ENCODE data around the gene RAB1B. TPM values are rescaled to one million over a fixed set of nuclear protein-coding genes. Genes with fewer than 3 reads are reported as not detected.

RAB1B gene
- total RNA-seq, 2 donors from 2014 or later, result 122 to 126 TPM

- no peak for TF ChIP-seq CTCF (conservative IDR thresholded peaks at IDR 0.05)
- Histone ChIP-seq H3K4me1 (ENCODE audit: control insufficient read depth, insufficient read depth, low read length) (no peaks in the 10 kb centered on the region), H3K9ac (ENCODE audit: extremely low read depth, low read length, poor library complexity, severe bottlenecking) (no peak overlapping the region), H3K9me3 (ENCODE audit: control insufficient read depth, low read length) (no peaks in the 10 kb centered on the region), H3K36me3 (ENCODE audit: control insufficient read depth, insufficient read depth, low read length) (peaks cover 68% of the 10 kb centered on the region), H3K27me3 (ENCODE audit: control insufficient read depth, insufficient read depth, low read length, poor library complexity, severe bottlenecking) (no peaks in the 10 kb centered on the region), H3K27ac (ENCODE audit: low read depth, low read length) (no peak overlapping the region), H3K4me3 (ENCODE audit: low read length) (no peak overlapping the region)
- H3K4me3 Mint-ChIP-seq, result no peak overlapping the region
- 93 to 96% methylated on average over 14 to 19 of the region's 19 CpGs for WGBS, 2 experiments (ENCODE audit: insufficient coverage in 1 of 2, insufficient read length in 1 of 2)
- H3K9me3 Mint-ChIP-seq, result no peaks in the 10 kb centered on the region
- H3K27ac Mint-ChIP-seq, result no peak overlapping the region
- DNase-seq, result peak; percentile 35
- no peaks in the 10 kb centered on the region for H3K27me3 Mint-ChIP-seq (ENCODE audit: insufficient read depth)
- H3K36me3 Mint-ChIP-seq (ENCODE audit: low read depth), result peaks cover 39% of the 10 kb centered on the region
- peaks cover 2% of the 10 kb centered on the region for H3K4me1 Mint-ChIP-seq
Measured at GRCh38 chr11:66219846-66220565, 48.4 kb upstream of the RAB1B start.

DNA sequence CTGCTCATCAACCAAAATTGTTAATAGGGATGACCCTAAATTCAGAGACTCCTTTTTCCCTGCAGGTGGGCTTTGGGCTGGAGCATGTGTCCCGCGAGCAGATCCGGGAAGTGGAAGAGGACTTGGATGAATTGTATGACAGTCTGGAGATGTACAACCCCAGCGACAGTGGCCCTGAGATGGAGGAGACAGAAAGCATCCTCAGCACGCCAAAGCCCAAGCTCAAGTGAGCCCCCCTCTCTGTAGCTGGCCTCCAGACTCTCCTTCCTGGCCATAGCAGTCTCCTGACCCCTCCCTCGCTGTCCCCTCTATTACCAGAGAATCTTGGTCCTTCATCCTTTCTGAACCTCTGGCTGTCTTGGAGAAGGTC is 47.9 kb upstream of the RAB1B start:
- H3K4me1 Mint-ChIP-seq, result peaks cover 2% of the 10 kb centered on the region
- Histone ChIP-seq H3K36me3 (ENCODE audit: control insufficient read depth, insufficient read depth, low read length) (peaks cover 69% of the 10 kb centered on the region), H3K9ac (ENCODE audit: extremely low read depth, low read length, poor library complexity, severe bottlenecking) (no peak overlapping the region), H3K27me3 (ENCODE audit: control insufficient read depth, insufficient read depth, low read length, poor library complexity, severe bottlenecking) (no peaks in the 10 kb centered on the region), H3K4me1 (ENCODE audit: control insufficient read depth, insufficient read depth, low read length) (no peaks in the 10 kb centered on the region), H3K9me3 (ENCODE audit: control insufficient read depth, low read length) (no peaks in the 10 kb centered on the region), H3K27ac (ENCODE audit: low read depth, low read length) (no peak overlapping the region), H3K4me3 (ENCODE audit: low read length) (no peak overlapping the region)
- no peaks in the 10 kb centered on the region for H3K9me3 Mint-ChIP-seq
- H3K27me3 Mint-ChIP-seq (ENCODE audit: insufficient read depth), result no peaks in the 10 kb centered on the region
- no peak overlapping the region for H3K4me3 Mint-ChIP-seq
- WGBS, 2 experiments (ENCODE audit: insufficient coverage in 1 of 2, insufficient read length in 1 of 2), result 94% methylated on average over 3 to 6 of the region's 6 CpGs
- no peak overlapping the region for H3K27ac Mint-ChIP-seq
- no peak for TF ChIP-seq CTCF (conservative IDR thresholded peaks at IDR 0.05)
- H3K36me3 Mint-ChIP-seq (ENCODE audit: low read depth), result peaks cover 41% of the 10 kb centered on the region
- DNase-seq, result no peak

- peaks cover 2% of the 10 kb centered on the region for H3K4me1 Mint-ChIP-seq
- no peak overlapping the region for H3K9ac ChIP-seq (ENCODE audit: extremely low read depth, low read length, poor library complexity, severe bottlenecking)
- peaks cover 39% of the 10 kb centered on the region for H3K36me3 Mint-ChIP-seq (ENCODE audit: low read depth)
- H3K36me3 ChIP-seq (ENCODE audit: control insufficient read depth, insufficient read depth, low read length), result peaks cover 73% of the 10 kb centered on the region
- no peaks in the 10 kb centered on the region for H3K4me1 ChIP-seq (ENCODE audit: control insufficient read depth, insufficient read depth, low read length)
- no peaks in the 10 kb centered on the region for H3K9me3 ChIP-seq (ENCODE audit: control insufficient read depth, low read length)
- 88 to 95% methylated on average over 13 of the region's 13 CpGs for WGBS, 2 experiments (ENCODE audit: insufficient coverage in 1 of 2, insufficient read length in 1 of 2)
- no peaks in the 10 kb centered on the region for H3K27me3 Mint-ChIP-seq (ENCODE audit: insufficient read depth)
- TF ChIP-seq CTCF (conservative IDR thresholded peaks at IDR 0.05), result no peak
- DNase-seq, result peak; percentile 26
- no peak overlapping the region for H3K4me3 Mint-ChIP-seq
- no peaks in the 10 kb centered on the region for H3K27me3 ChIP-seq (ENCODE audit: control insufficient read depth, insufficient read depth, low read length, poor library complexity, severe bottlenecking)
- H3K9me3 Mint-ChIP-seq, result no peaks in the 10 kb centered on the region
- no peak overlapping the region for H3K27ac Mint-ChIP-seq
- H3K4me3 ChIP-seq (ENCODE audit: low read length), result no peak overlapping the region
- H3K27ac ChIP-seq (ENCODE audit: low read depth, low read length), result no peak overlapping the region
Measured at GRCh38 chr11:66221012-66221411, 47.4 kb upstream of the RAB1B start.
